HCT116 (cell line): Measurements from ENCODE around the gene PPP2R3C. TPM values are rescaled to one million over a fixed set of nuclear protein-coding genes. Genes with fewer than 3 reads are reported as not detected.
"Not testable (repeated sequence)": the region's sequence is repeated elsewhere in the genome, so short reads cannot be mapped to it uniquely, and the experiment has no call there.

ENCODE experiments used
- ATAC-seq: fragments of 200-7000 bp; cut with Tn5 transposase; 2 replicates; pipeline ENCODE4 v1.9.1; 2020; ENCODE audit warnings: mild to moderate bottlenecking, moderate library complexity
- BruUV-seq: library from RNA; stranded (reverse); fragments of 400-500 nt; replicated peaks from 2 replicates; lab custom pipeline; 2021; lab: Mats Ljungman, UMichigan
- CTCF ChIA-PET: fragments of 300-600 bp; sonication (Branson Sonifier 250); formaldehyde crosslinking; loops from one replicate; lab custom pipeline; 2021; ENCODE audit warnings: antibody characterized with exemption; lab: Charles Lee
- POLR2A ChIA-PET: fragments of 300-600, 350-600 bp; sonication (Branson Sonifier 250); formaldehyde crosslinking; loops from one replicate; lab custom pipeline; 2021; ENCODE audit warnings: antibody characterized with exemption; lab: Charles Lee
- RAD21 ChIA-PET, 2 experiments: fragments of 300-600 bp; sonication (Branson Sonifier 250); formaldehyde crosslinking; loops; one replicate each; lab custom pipeline; 2023; ENCODE audit warnings: low total read pairs in 2 of 2; ENCODE audit not compliant: uncharacterized antibody in 2 of 2, unreplicated experiment in 2 of 2, low non-redundant PET in 1 of 2; lab: Charles Lee
- DNase-seq: peaks from one replicate; pipeline ENCODE4 v3.0.0-alpha.2; 2010; ENCODE audit warnings: low read depth, low spot score
- H2AFZ ChIP-seq: fragments of 200-600 bp; shearing (Covaris generic), sonication (generic); 2 replicates; pipeline ENCODE4 v1.6.1; 2017; ENCODE audit warnings: low read depth, mixed run types, mixed read lengths, antibody characterized with exemption, low read length; ENCODE audit not compliant: poor library complexity, severe bottlenecking
- H3K27ac ChIP-seq: 2 replicates; pipeline ENCODE4 v1.5.1; 2012; ENCODE audit warnings: low read depth, low read length
- H3K27me3 ChIP-seq: fragments of 200-600 bp; sonication (generic); 2 replicates; pipeline ENCODE4 v1.6.1; 2016; ENCODE audit warnings: mixed run types, low read length, mixed read lengths; ENCODE audit not compliant: insufficient read depth
- H3K36me3 ChIP-seq, 2 experiments: fragments of 200-500 bp in 1 of 2; fragments of 200-600 bp in 1 of 2; sonication (Bioruptor generic) in 1 of 2; sonication (generic) in 1 of 2; 2 replicates each; pipeline versions ENCODE4 v1.5.1 to v1.6.1; 2014 to 2016; ENCODE audit warnings: low read length in 2 of 2, inconsistent platforms in 1 of 2, mixed read lengths in 1 of 2, mixed run types in 1 of 2; ENCODE audit not compliant: insufficient read depth in 2 of 2, control insufficient read depth in 1 of 2
- H3K4me1 ChIP-seq, 2 experiments: fragments of 200-600 bp in 1 of 2; sonication (generic) in 1 of 2; 2 replicates each; pipeline versions ENCODE4 v1.5.1 to v1.6.1; 2012 to 2017; ENCODE audit warnings: low read length in 2 of 2, inconsistent platforms in 1 of 2, mild to moderate bottlenecking in 1 of 2, mixed read lengths in 1 of 2, mixed run types in 1 of 2, moderate library complexity in 1 of 2; ENCODE audit not compliant: insufficient read depth in 2 of 2, control insufficient read depth in 1 of 2
- H3K4me2 ChIP-seq: fragments of 200-600 bp; sonication (generic); 2 replicates; pipeline ENCODE4 v1.6.1; 2017; ENCODE audit warnings: mixed run types, low read length, mixed read lengths
- H3K4me3 ChIP-seq, 2 experiments: fragments of 200-600 bp in 1 of 2; sonication (generic) in 1 of 2; replicated peaks in 1 of 2; 2 replicates each; pipeline ENCODE4 v1.5.1; 2011 to 2016; ENCODE audit warnings: low read length in 2 of 2, control low read depth in 1 of 2, low read depth in 1 of 2, mild to moderate bottlenecking in 1 of 2, mixed read lengths in 1 of 2, mixed run types in 1 of 2
- H3K79me2 ChIP-seq: fragments of 200-600 bp; sonication (generic); 2 replicates; pipeline ENCODE4 v1.6.1; 2017; ENCODE audit warnings: mild to moderate bottlenecking, mixed run types, low read length, moderate library complexity, mixed read lengths; ENCODE audit not compliant: insufficient read depth
- H3K9ac ChIP-seq: fragments of 200-600 bp; sonication (generic); 2 replicates; pipeline ENCODE4 v1.6.1; 2016; ENCODE audit warnings: low read length, mixed read lengths
- H3K9me2 ChIP-seq: fragments of 200-600 bp; sonication (generic), shearing (Covaris generic); 2 replicates; pipeline ENCODE4 v1.6.1; 2017; ENCODE audit warnings: mixed run types, mild to moderate bottlenecking, moderate library complexity; ENCODE audit not compliant: insufficient read depth
- H3K9me3 ChIP-seq, 2 experiments: fragments of 200-500 bp in 1 of 2; fragments of 200-600 bp in 1 of 2; sonication (Bioruptor generic) in 1 of 2; sonication (generic) in 1 of 2; 2 replicates each; pipeline ENCODE4 v1.6.1; 2014 to 2017; ENCODE audit warnings: low read length in 2 of 2, mixed read lengths in 2 of 2, inconsistent platforms in 1 of 2, low read depth in 1 of 2, mild to moderate bottlenecking in 1 of 2, mixed run types in 1 of 2, moderate library complexity in 1 of 2; ENCODE audit not compliant: control insufficient read depth in 1 of 2, insufficient read depth in 1 of 2
- H4K20me1 ChIP-seq: fragments of 200-600 bp; sonication (generic), shearing (Covaris generic); 2 replicates; pipeline ENCODE4 v1.6.1; 2017; ENCODE audit warnings: mixed run types, mild to moderate bottlenecking, moderate library complexity; ENCODE audit not compliant: insufficient read depth
- intact Hi-C: fragments of 100-400 bp; cut with micrococcal nuclease; formaldehyde crosslinking; loops from 2 replicates; pipeline ENCODE4 v1.10.0; 2022
- total RNA-seq: library from RNA; stranded (reverse); gene quantifications from one replicate; pipeline ENCODE4 v1.2.1, GENCODE V29; 2021; ENCODE audit not compliant: unreplicated experiment

PPP2R3C gene
- total RNA-seq, 1 experiment from 2014 or later: 14.1 TPM

GRCh38 chr14:35038312-35038711 is 83.5 kb downstream of the PPP2R3C start:
- H3K27ac ChIP-seq, H2AFZ ChIP-seq, H4K20me1 ChIP-seq, ATAC-seq, CTCF ChIA-PET, H3K4me2 ChIP-seq, H3K4me1 ChIP-seq, H3K9ac ChIP-seq, H3K9me2 ChIP-seq, RAD21 ChIA-PET, BruUV-seq, DNase-seq, H3K79me2 ChIP-seq, H3K4me3 ChIP-seq, H3K9me3 ChIP-seq, intact Hi-C loops, H3K27me3 ChIP-seq, H3K36me3 ChIP-seq: not testable (repeated sequence)
- POLR2A ChIA-PET: interaction anchor here (1.1 kb wide), 1 partner anchor 8 kb away, joined by 4 read pairs; the partner anchor contains the start of gene FAM177A1

Other genes starting within 250 kb of the PPP2R3C start
- gene BAZ1A, start 246.6 kb downstream of the PPP2R3C start, total RNA-seq: 24.2 TPM
- 53.0 TPM for gene SRP54, start 139.0 kb downstream of the PPP2R3C start, total RNA-seq
- gene FAM177A1, start 75.7 kb downstream of the PPP2R3C start, total RNA-seq: 46.2 TPM
- gene PRORP, start 562 bp upstream of the PPP2R3C start, total RNA-seq: 28.0 TPM
- 194 TPM for gene PSMA6, start 170.4 kb upstream of the PPP2R3C start, total RNA-seq